Left colon (tissue), 2 donors: ENCODE data around the gene F2RL3. TPM values are rescaled to one million over a fixed set of nuclear protein-coding genes. Genes with fewer than 3 reads are reported as not detected.
"Not testable (repeated sequence)": the region's sequence is repeated elsewhere in the genome, so short reads cannot be mapped to it uniquely, and the experiment has no call there.

Experiments
- ATAC-seq: fragments of 200-7000 bp; cut with Tn5 transposase; one replicate; pipeline ENCODE4 v1.9.1; 2020; ENCODE audit warnings: mild to moderate bottlenecking, moderate library complexity
- DNase-seq, 2 donors: peaks; one replicate each; pipeline ENCODE4 v3.0.0-alpha.2; 2020
- intact Hi-C, 2 donors: fragments of 100-400 bp; cut with DNase I in 1 of 2; cut with micrococcal nuclease in 1 of 2; formaldehyde crosslinking; loops; one replicate each; pipeline versions ENCODE4 v1.11.2 to v1.14.0; 2022; cut with DNase I, micrococcal nuclease
- total RNA-seq, 2 donors: library from RNA; stranded (reverse); fragmentation: NEBNext Ultra II Directional; extraction: Animal tissue kit (Norgen Biotek cat#: 25700); gene quantifications; one replicate each; pipeline ENCODE4 v1.2.1, GENCODE V29; 2021
- donor health status: DM: no; HTN: no; CAD: no.
- donor health status: DM: yes; HTN: yes; CAD: no.

Gene F2RL3
- total RNA-seq, 2 donors from 2014 or later = 1.1 to 2.6 TPM

GRCh38 chr19:16912780-16913179 is 24.0 kb downstream of the F2RL3 start:
- intact Hi-C loops = no loop called here

DNA sequence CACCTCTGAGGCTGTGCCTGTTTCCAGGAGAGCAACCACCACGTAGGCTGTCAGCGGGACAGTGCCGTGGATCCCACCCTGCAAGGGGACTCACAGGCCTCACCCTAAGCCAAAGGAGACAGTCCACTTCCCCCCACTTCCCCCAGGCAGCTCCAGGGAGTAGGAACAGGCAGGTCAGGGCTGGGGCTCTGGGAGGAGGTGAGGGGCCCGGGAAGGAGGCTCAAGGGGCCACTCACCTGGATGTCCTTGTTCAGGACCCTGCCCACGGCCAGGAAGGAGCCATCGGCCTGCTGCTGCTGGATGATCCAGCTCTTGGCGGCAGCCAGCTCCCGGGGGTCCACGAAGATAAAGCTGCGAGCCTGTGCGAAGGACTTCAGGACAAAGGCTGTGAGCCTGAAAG is 25.6 kb downstream of the F2RL3 start:
- DNase-seq (no peak), ATAC-seq (no peak)
- intact Hi-C loops = no loop called here

More at GRCh38 chr19:16912780-16913179, 24.0 kb downstream of the F2RL3 start:
- ATAC-seq = no peak
- DNase-seq = no peak

- DNase-seq = no peak
- intact Hi-C loops = no loop called here
- no peak for ATAC-seq
Measured at GRCh38 chr19:16915135-16915534, 26.3 kb downstream of the F2RL3 start.

DNA sequence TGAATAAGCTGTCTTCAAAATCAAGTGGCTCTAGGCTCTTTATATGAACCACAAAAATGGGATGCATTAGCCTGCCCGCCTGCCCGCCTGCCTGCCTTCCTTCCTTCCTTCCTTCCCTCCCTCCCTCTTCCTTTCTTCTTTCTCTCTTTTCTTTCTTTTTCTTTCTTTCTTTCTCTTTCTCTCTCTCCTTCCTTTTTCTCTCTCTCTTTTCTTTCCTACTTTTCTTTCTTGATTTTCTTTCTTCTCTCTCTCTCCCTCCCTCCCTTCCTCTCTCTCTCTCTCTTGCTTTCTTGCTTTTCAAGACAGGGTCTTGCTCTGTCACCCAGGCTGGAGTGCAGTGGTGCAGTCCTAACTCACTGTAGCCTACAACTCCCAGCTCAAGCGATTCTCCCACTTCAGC is 26.9 kb downstream of the F2RL3 start:
- no peak for DNase-seq
- intact Hi-C loops = no loop called here
- ATAC-seq = no peak

DNA sequence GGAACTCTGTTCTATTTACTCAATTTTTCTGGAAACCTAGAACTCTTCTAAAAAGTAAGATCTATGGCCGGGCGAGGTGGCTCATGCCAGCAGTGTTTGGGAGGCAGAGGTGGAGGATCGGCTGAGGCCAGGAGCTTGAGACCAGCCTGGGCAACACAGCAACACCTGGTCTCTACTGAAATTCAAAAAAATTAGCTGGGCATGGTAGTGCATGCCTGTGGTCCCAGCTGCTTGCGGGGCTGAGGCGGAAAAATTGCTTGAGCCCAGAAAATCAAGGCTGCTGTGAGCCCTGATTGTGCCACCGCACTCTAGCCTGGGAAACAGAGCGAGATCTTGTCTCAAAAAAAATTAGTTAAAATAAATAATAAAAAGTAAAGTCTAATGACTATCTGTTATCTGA is 28.6 kb downstream of the F2RL3 start:
- intact Hi-C loops = no loop called here
- ATAC-seq (no peak), DNase-seq (no peak)

DNA sequence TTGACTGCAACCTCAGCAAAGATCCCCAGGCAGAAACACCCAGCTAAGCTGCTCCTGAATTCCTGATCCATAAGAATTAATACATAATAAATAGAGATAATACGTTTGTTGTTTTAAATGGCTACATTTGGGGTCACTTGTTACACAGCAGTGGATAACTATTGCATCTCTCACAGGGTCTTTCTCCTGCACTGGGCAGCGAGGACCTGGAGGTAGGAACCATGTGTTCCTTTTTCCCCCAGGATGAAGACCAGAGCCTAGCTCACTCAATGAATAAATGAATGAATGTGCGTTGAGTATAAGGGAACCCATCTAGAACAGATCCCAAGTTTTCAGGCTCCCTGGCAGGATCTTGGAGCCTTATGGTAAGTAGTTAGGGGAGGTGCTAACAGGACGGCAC is 30.7 kb downstream of the F2RL3 start:
- intact Hi-C loops = no loop called here
- DNase-seq = no peak
- ATAC-seq = no peak

DNA sequence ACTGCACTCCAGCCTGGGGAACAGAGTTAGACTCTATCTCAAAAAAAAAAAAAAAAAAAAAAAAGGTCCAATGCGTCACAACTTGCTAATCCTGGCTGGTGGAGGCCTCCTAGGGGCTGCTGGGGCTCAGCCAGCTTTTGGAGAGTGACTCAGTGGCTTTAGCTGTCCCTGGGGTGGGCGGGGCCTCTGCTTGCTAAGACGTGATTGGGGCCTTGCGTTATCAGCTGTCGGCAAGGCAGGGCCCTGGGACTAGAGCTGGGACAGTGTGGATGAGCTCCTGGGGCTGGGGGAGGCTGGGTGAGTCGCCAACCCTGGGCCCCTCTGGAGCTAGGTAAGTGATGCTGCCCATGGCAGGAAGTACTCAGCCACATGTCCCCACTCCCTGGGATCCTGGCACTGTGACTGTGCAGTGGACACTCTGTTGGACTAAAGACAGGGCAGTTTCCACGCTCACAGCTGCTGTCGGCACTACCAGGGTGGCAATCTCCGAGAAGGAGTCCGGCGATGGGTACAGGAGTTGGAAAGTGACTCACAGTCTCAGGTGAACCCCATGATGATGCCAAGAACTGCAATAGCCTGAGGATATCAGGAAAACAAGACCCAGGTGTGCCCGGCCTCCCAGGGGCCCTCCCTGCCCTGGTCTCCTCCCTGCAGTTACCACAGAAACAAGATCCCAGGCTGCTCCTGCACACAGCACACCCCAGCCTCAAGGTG is 32.2 kb downstream of the F2RL3 start:
- DNase-seq (no peak), ATAC-seq (no peak)
- intact Hi-C loops = no loop called here

GRCh38 chr19:16921766-16922591 is 33.2 kb downstream of the F2RL3 start:
- no peak for ATAC-seq
- DNase-seq = no peak
- intact Hi-C loops = no loop called here

DNA sequence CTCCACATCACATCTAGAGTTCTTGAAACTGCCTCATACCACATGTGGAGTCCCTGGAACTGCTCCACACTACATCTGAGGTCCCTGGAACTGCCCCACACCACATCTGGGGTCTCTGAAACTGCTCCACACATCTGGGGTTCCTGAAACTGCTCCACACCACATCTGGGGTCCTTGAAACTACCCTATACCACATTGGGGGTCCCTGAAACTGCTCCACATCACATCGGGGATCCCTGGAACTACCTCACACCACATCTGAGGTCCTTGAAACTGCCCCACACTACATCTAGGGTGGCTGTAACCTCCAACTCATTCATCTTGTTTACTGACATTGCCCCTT is 33.8 kb downstream of the F2RL3 start:
- ATAC-seq (no peak), DNase-seq (no peak)
- intact Hi-C loops = no loop called here

GRCh38 chr19:16922949-16923348 is 34.1 kb downstream of the F2RL3 start:
- intact Hi-C loops = no loop called here
- no peak for DNase-seq
- ATAC-seq = no peak

DNA sequence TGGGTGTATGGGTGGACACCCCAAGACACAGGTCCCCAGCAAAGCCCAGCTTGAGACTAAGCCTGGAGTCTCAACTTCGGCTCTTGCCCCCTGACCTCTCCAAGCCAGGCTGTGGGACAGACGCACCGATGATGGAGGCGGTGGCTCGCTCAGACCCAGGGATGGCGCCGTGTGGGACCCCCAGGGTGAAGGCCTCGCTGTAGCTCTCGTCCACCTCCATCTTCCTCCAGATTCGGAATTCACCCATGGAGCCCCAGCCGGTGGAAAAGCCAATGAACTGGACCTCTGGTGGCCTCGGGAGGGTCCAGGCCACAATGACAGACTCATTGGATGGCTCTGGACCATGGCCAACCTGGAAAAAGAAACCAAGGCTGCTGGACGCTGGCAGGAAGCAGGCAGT is 39.1 kb downstream of the F2RL3 start:
- intact Hi-C loops = no loop called here
- DNase-seq = no peak
- no peak for ATAC-seq

DNA sequence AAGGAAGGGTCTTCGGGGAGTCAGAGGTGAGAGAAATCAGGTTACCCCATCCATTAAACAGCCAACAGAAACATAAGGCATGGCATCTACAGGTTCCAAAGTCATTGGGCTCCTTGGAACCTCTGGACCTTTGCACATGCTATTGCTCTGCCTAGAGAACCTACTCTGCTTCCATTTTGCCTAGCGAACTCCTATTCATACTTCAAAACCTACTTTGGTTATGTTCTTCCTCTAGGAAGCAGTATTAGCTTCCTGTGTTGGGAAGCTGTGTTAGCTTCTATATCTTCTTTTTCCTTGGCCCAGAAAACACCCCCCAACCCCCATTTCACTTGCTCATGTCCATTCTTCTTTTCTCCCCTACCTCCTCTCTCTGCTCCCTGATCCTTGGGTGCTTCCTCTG is 39.6 kb downstream of the F2RL3 start:
- intact Hi-C loops = no loop called here
- DNase-seq = no peak
- ATAC-seq = no peak

GRCh38 chr19:16928916-16929315 is 40.1 kb downstream of the F2RL3 start:
- no peak for ATAC-seq
- intact Hi-C loops = no loop called here
- DNase-seq = no peak

DNA sequence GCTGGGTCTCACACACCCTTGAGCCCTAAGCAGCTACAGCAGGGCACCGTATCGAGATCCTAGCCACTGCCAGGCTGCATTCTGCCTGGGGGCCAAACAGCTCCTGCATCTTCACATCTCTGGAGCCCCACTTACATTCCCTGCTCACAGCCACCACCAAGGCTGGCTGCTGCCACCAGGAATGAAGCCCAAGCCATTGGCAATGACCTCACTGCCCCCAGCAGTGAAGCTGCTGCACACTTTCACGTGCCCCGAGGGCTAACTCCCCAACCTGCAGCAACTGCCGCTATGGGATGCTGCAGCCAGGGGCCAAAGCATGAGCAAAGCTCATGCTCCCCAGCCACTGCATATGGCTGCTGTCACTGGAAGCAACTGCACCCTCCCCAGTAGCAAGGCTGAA is 42.0 kb downstream of the F2RL3 start:
- DNase-seq (no peak), ATAC-seq (no peak)
- intact Hi-C loops = no loop called here

- intact Hi-C loops = no loop called here
- DNase-seq (no peak), ATAC-seq (no peak)
Measured at GRCh38 chr19:16931306-16931705, 42.5 kb downstream of the F2RL3 start.

GRCh38 chr19:16934489-16934888 is 45.7 kb downstream of the F2RL3 start:
- no peak for DNase-seq
- ATAC-seq = no peak
- intact Hi-C loops = no loop called here

DNA sequence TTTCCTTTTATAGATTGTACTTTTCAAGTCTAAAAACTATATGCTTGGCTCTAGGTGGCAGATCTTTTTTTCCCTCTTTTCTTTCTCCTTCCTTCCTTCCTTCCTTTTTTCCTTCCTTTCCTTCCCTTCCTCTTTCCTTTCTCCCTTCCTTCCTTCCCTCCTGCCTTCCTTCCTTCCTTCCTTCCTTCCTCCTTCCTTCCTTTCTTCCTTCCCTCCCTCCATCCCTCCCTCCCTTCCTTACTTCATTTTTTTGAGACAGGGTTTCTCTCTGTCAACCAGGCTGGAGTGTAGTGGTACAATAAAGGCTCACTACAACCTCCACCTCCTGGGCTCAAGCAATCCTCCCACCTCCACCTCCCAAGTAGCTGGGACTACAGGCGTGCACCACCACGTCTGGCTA is 48.1 kb downstream of the F2RL3 start:
- ATAC-seq = no peak
- intact Hi-C loops = no loop called here

GRCh38 chr19:16937796-16938195 is 49.0 kb downstream of the F2RL3 start:
- ATAC-seq, intact Hi-C loops: not testable (repeated sequence)

More for the DNA sequence above, 48.1 kb downstream of the F2RL3 start:
- DNase-seq = no peak

DNA sequence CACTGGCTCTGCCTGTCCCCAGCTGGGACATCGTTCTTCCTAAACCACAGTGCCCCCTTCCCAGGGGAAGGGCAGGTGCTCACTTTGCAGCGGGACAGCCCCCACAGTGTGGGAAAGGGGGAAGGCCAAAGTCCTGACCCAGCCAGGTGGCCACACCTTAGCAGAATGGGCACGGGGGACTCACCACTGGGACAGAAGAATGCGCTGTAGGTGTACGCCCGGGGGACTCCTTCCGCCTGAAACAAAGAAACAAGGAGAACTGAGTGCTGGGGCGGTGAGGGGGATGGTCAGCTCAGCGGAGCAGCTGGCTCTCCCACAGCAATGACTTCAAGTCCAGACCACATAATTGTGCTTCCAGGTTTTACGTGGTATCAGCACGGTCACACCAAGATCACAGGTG is 49.4 kb downstream of the F2RL3 start:
- ATAC-seq (no peak), DNase-seq (no peak)
- intact Hi-C loops = no loop called here

More at GRCh38 chr19:16937796-16938195, 49.0 kb downstream of the F2RL3 start:
- not testable (repeated sequence) for DNase-seq

DNA sequence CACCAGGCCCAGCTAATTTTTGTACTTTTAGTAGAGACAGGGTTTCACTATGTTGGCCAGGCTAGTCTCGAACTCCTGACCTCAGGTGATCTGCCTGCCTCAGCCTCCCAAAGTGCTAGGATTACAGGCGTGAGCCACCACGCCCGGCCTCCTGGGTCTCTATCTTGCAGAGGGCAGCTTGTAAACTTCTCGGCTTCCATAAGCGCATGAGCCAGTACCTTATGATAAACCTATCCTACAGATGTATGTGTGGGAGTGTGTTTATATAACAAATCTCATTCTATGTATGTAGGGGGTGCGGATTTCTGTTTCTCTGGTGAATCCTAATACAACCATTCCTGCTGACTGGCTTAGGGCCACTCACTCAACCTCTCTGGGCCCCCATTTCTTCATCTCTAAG is 51.3 kb downstream of the F2RL3 start:
- ATAC-seq, intact Hi-C loops, DNase-seq: not testable (repeated sequence)
